GM18861 (cell line): ENCODE data around the gene CDKN2D.
"Not testable (repeated sequence)": the region's sequence is repeated elsewhere in the genome, so short reads cannot be mapped to it uniquely, and the experiment has no call there.

ENCODE experiments used
- ATAC-seq: cut with Tn5 transposase; IDR thresholded peaks from one replicate; pipeline ENCODE4 v1.9.1; 2021; ENCODE audit not compliant: unreplicated experiment

Gene CDKN2D

GRCh38 chr19:10552510-10553053, 16.2 kb downstream of the CDKN2D start:
- no peak for ATAC-seq

GRCh38 chr19:10551698-10552301, 17.0 kb downstream of the CDKN2D start:
- ATAC-seq, result no peak

DNA sequence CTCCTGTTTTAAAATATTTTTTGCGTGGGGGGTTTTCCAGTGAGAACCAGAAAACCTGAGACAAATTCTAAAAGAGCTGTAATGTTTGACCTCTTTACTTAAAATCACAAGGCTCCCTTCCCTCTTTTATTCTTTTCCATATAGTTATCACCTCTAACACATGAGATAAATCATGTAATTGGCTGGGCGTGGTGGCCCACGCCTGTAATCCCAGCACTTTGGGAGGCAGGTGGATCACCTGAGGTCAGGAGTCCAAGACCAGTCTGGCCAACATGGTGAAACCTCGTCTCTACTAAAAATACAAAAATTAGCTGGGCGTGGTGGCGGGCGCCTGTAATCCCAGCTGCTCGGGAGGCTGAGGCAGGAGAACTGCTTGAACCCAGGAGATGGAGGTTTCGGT, 17.8 kb downstream of the CDKN2D start:
- ATAC-seq, result not testable (repeated sequence)

GRCh38 chr19:10550336-10550735, 18.4 kb downstream of the CDKN2D start:
- no peak for ATAC-seq

DNA sequence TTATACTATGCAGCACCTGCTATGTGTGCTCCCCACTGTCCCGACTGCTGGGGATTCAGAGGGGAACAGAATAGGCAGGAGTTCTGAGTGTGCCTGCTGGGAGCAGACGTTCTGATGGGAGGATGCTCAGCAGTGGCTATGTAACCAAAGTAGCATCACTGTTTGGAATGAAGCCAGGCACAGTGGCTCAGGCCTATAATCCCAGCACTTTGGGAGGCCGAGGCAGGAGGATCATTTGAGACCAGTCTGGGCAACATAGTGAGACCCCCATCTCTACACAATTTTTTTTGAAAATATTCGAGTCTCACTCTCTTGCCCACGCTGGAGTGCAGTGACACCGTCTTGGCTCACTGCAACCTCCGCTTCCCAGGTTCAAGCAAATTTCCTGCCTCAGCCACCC, 19.0 kb downstream of the CDKN2D start:
- ATAC-seq, result no peak

DNA sequence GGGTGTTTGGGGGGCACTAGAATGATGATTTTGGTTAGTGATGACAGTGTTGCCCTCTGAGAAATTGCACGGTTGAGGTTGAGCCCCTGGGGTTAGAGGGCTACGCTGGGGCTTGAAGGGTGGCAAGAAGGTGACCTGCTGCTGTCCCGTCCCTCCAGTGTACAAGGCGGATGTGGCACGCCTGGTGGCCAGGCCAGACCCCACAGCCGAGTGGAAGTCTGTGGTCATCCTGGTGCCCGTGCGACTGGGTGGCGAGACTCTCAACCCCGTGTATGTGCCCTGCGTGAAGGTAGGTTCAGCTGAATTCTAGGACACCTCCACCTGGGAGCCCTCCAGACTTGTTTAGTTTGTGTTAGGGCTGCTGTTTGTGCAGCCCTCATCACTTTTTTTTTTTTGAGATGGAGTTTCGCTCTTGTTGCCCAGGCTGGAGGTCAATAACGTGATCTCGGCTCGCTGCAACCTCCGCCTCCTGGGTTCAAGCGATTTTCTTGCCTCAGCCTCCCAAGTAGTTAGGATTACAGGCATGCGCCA, 20.0 kb downstream of the CDKN2D start:
- ATAC-seq, result no peak

DNA sequence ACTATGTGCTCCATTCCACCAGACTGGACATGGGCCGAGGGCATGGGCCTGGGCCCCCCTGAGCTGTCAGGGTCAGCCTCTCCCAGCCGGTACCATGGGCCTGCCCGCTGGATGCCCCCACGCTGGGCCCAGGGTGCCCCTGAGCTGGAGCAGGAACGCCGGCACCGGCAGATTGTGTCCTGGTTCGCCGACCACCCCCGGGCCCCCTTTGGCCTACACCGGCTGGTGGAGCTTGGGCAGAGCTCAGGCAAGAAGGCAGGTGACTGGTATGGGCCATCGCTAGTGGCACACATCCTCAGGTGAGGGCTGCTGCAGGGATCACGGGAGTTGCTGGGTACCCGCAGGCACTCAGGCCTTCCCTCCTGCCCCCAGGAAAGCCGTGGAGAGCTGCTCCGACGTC, 22.0 kb downstream of the CDKN2D start:
- no peak for ATAC-seq

- ATAC-seq, result no peak
These were observed 24.0 kb downstream of the CDKN2D start for GRCh38 chr19:10544753-10545251.

- no peak for ATAC-seq
These were observed 24.5 kb downstream of the CDKN2D start for GRCh38 chr19:10544242-10544752.

DNA sequence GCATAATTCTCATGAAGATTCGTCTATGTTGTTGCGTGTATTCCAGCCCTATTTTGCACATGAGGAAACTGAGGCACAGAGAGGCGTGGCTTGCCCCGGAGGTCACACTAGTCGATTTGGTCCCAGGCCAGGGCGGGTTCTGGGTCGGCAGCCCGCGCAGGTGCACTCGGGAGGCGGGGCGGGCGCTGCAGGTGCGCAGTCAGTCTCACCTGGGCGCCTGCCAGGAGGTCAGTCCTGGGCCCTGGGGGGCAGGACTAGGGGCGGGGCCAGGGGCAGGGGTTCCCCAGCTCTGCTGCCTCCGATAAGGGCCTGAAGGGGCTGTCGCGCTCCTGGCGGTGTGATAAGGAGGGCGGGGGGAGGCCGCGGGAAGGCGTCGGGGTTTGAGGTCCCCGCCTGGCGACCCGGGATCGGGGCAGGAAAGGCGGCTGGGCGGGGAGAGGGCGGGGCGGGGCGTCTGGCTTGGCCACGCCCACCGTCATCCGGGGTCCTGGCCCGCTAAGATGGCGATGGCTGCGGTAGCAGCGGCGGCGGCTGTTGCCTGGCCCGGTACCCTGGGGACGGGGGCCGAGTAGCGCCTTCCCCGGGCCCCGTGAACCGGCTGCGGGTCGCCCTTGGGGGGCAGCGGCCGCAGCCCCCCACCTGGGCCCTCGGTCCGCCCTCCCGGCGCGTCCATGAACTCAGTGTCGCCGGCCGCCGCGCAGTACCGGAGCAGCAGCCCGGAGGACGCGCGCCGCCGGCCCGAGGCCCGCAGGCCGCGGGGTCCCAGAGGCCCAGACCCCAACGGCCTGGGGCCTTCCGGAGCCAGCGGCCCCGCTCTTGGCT, 25.1 kb downstream of the CDKN2D start, which contains the start of gene ATG4D:
Gene ATG4D, plus strand, starts transcription at position 485 of the 822 bp plus-strand sequence. Its CDS starts 187 bp downstream, at position 672.
- peak; percentile 50 for ATAC-seq

- no peak for ATAC-seq
These were observed 25.7 kb downstream of the CDKN2D start for GRCh38 chr19:10543059-10543419.

- ATAC-seq, result not testable (repeated sequence)
These were observed 29.8 kb downstream of the CDKN2D start for GRCh38 chr19:10539016-10539415.

- ATAC-seq, result no peak
These were observed 30.4 kb downstream of the CDKN2D start for GRCh38 chr19:10538204-10538983.

- ATAC-seq, result no peak
These were observed 31.1 kb downstream of the CDKN2D start for GRCh38 chr19:10537668-10538067.

GRCh38 chr19:10535613-10536012, 33.2 kb downstream of the CDKN2D start:
- ATAC-seq, result no peak

DNA sequence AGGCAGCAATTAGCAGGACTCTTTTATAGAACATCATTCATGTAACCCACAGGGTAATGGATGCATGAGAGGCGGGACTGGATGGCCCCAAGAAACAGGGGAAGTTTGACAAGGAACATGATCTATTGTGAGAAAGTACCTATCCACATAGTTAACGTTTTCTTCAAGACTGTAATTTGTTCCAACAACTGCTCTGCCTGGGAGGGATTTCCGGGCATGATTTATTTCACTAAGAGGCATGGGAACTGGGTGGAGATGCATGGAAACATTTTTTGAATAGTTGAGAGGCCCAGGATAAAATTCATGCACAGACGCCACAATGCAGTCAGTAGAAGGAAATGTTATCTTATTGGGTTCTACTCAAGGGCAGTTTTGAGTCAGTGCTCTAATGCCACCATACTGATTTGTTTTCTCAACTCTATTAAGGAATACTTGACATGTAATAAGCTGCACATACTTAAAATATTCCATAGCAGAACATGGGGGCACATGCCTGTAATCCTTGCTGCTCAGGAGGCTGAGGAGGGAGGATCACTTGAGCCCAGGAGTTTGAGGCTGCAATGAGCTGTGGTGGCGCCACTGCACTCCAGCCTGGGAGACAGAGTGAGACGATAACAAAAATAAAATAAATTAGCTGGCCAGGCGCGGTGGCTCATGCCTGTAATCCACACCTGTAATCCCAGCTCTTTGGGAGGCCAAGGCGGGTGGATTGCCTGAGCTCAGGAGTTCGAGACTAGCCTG, 35.0 kb downstream of the CDKN2D start:
- no peak for ATAC-seq

DNA sequence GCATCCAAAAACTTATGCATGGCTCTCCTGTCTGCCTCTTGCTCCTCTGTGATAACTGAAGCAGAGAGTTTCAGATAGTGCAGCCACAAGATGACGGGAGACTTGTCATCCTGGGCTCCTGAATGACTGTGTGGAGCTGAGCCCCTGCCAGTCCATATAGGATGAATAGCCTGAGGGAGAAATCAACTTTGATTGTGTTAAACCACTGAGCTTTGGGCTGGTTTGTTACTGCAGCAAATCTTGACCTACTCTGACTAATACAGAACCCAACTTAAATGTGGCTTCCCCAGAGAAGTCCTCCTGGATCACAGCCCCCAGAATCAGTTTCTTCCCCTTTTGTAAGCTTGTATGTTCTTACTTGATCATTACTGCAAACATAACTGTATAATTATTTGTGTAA, 36.3 kb downstream of the CDKN2D start:
- ATAC-seq, result no peak

- ATAC-seq, result not testable (repeated sequence)
These were observed 41.9 kb downstream of the CDKN2D start for GRCh38 chr19:10526887-10527286.

GRCh38 chr19:10525636-10526035, 43.1 kb downstream of the CDKN2D start:
- ATAC-seq, result no peak

DNA sequence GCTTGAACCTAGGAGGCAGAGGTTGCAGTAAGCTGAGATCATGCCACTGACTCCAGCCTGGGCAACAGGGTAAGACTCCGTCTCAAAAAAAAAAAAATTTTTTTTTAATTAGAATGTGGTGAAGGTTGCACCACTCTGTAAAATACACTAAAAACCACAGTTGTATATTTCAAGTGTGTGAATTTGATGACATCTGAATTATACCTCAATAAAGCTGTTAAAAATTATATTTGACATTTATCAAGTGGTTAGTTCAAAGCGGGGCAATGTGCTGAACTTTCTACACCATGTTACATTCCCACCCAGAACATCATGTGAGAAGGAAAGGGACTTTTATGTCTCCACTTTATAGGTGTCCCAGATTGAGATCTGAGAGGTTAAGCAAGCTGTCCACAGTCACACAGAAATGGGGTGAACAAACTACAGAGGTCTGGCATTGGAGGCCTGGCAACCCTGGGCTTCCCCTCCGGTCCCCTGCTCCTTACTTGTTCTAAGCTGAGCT, 45.6 kb downstream of the CDKN2D start:
- no peak for ATAC-seq
